CD4-positive, alpha-beta T cell (primary cell): Measurements from ENCODE around the gene CCDC194. TPM values are rescaled to one million over a fixed set of nuclear protein-coding genes. Genes with fewer than 3 reads are reported as not detected.
A peak's percentile ranks its signal among the peaks of the same experiment; 100 is the strongest.

Source experiments
- ATAC-seq: fragments of 200-7000 bp; cut with Tn5 transposase; one replicate; pipeline ENCODE4 v1.10.0; 2022; ENCODE audit warnings: mild to moderate bottlenecking; ENCODE audit not compliant: poor library complexity
- CTCF ChIA-PET: fragments of 350-600 bp; sonication (Branson Sonifier 250); formaldehyde crosslinking; loops from one replicate; lab custom pipeline; 2021; ENCODE audit warnings: antibody characterized with exemption, inconsistent platforms; lab: Charles Lee
- POLR2A ChIA-PET: fragments of 350-600 bp; sonication (Branson Sonifier 250); formaldehyde crosslinking; loops from one replicate; lab custom pipeline; 2021; ENCODE audit warnings: antibody characterized with exemption, inconsistent platforms; lab: Charles Lee
- DNase-seq, 14 experiments: peaks; one replicate each; pipeline ENCODE4 v3.0.0-alpha.2; 2013 to 2020; ENCODE audit warnings: mixed read lengths in 2 of 14
- H3K27ac ChIP-seq, 2 donors: one replicate each; pipeline versions ENCODE4 v1.5.1 to v1.7.0; 2013; ENCODE audit warnings: low read length in 2 of 2, low read depth in 1 of 2, mild to moderate bottlenecking in 1 of 2
- H3K27me3 ChIP-seq, 2 experiments: 1 replicate in 1 of 2; 2 replicates in 1 of 2; pipeline versions ENCODE4 v1.6.1 to v1.7.0; 2013; ENCODE audit warnings: low read length in 2 of 2, control low read depth in 1 of 2, mild to moderate bottlenecking in 1 of 2, moderate library complexity in 1 of 2; ENCODE audit not compliant: insufficient read depth in 2 of 2, control insufficient read depth in 1 of 2
- H3K36me3 ChIP-seq: one replicate; pipeline ENCODE4 v1.6.1; 2013; ENCODE audit warnings: low read length, control low read depth; ENCODE audit not compliant: insufficient read depth
- H3K4me1 ChIP-seq: one replicate; pipeline ENCODE4 v1.6.1; 2013; ENCODE audit warnings: low read length, control low read depth; ENCODE audit not compliant: insufficient read depth
- H3K4me3 ChIP-seq: one replicate; pipeline ENCODE4 v1.5.1; 2013; ENCODE audit warnings: mild to moderate bottlenecking, low read length, moderate library complexity
- H3K9me3 ChIP-seq, 2 experiments: 1 replicate in 1 of 2; 2 replicates in 1 of 2; pipeline versions ENCODE4 v1.6.1 to v1.7.0; 2013; ENCODE audit warnings: low read length in 2 of 2, mild to moderate bottlenecking in 2 of 2, control low read depth in 1 of 2, moderate library complexity in 1 of 2; ENCODE audit not compliant: control insufficient read depth in 1 of 2, insufficient read depth in 1 of 2
- H3K27ac Mint-ChIP-seq: one replicate; pipeline ENCODE4 v1.8.0; 2020; ENCODE audit warnings: mixed read lengths
- H3K27me3 Mint-ChIP-seq: one replicate; pipeline ENCODE4 v1.8.0; 2021; ENCODE audit warnings: mixed read lengths
- H3K36me3 Mint-ChIP-seq: one replicate; pipeline ENCODE4 v1.8.0; 2021; ENCODE audit warnings: low read depth, mixed read lengths
- H3K4me1 Mint-ChIP-seq: one replicate; pipeline ENCODE4 v1.8.0; 2021; ENCODE audit warnings: low read depth, mixed read lengths
- H3K4me3 Mint-ChIP-seq: one replicate; pipeline ENCODE4 v1.8.0; 2020; ENCODE audit warnings: mild to moderate bottlenecking, mixed read lengths
- H3K9me3 Mint-ChIP-seq: one replicate; pipeline ENCODE4 v1.8.0; 2020; ENCODE audit warnings: mixed read lengths
- CTCF ChIP-seq: fragments of 200-600 bp; IDR thresholded peaks from one replicate; pipeline ENCODE4 v1.8.0; 2022; ENCODE audit warnings: antibody characterized with exemption, mild to moderate bottlenecking
- intact Hi-C, 2 experiments: fragments of 100-400 bp; cut with DNase I in 1 of 2; cut with micrococcal nuclease in 1 of 2; formaldehyde crosslinking; loops; one replicate each; pipeline versions ENCODE4 v1.15.1 to v1.9.0; 2023 to 2025; cut with DNase I, micrococcal nuclease
- total RNA-seq, 174 experiments: library from RNA in 2 of 174; stranded (reverse) in 2 of 174; gene quantifications; one replicate each; pipeline ENCODE4 v1.2.3 and lab custom pipeline; 2021 to 2026

CCDC194 gene
- total RNA-seq, 2 experiments from 2014 or later = not detected

- peak overlapping the region; percentile 80 for H3K27ac Mint-ChIP-seq
- no peaks in the 10 kb centered on the region for H3K9me3 ChIP-seq
- DNase-seq (peak in 1 of 14 experiments; percentile 7), ATAC-seq (no peak)
- H3K4me1 Mint-ChIP-seq = peaks cover 19% of the 10 kb centered on the region
- no peaks in the 10 kb centered on the region for H3K27me3 ChIP-seq
- CTCF ChIA-PET = interaction anchor here (0.6 to 2.8 kb wide), 5 partner anchors 14 to 77 kb away, joined by 3 to 8 read pairs (median 8); partner anchors contain the start of gene BST2
- no peak for TF ChIP-seq CTCF
- H3K9me3 Mint-ChIP-seq = no peaks in the 10 kb centered on the region
- H3K4me3 ChIP-seq = peak overlapping the region; percentile 84
- no peaks in the 10 kb centered on the region for H3K27me3 Mint-ChIP-seq
- H3K4me3 Mint-ChIP-seq = peak overlapping the region; percentile 94
- H3K4me1 ChIP-seq = peaks cover 18% of the 10 kb centered on the region
- POLR2A ChIA-PET = interaction anchor here (0.7 to 1.9 kb wide), 21 partner anchors 13 to 440 kb away, joined by 3 to 26 read pairs (median 5); partner anchors contain the start of genes ANO8, BABAM1, BST2 and DDA1
- peak overlapping the region in 1 of 2 donors; percentile 32 for H3K27ac ChIP-seq
- intact Hi-C loops = loop anchor here in 1 of 2 experiments (1.0 kb wide), 1 partner anchor 82 kb away; the partner anchor contains the start of gene GTPBP3
- H3K36me3 Mint-ChIP-seq = peaks cover 23% of the 10 kb centered on the region
- peaks cover 30% of the 10 kb centered on the region for H3K36me3 ChIP-seq
These were observed 25.2 kb upstream of the CCDC194 start for GRCh38 chr19:17419154-17419620.

- peaks cover 19% of the 10 kb centered on the region for H3K4me1 Mint-ChIP-seq
- no peaks in the 10 kb centered on the region for H3K27me3 Mint-ChIP-seq
- no peaks in the 10 kb centered on the region for H3K9me3 Mint-ChIP-seq
- no peak for DNase-seq
- H3K36me3 ChIP-seq = peaks cover 31% of the 10 kb centered on the region
- H3K4me3 Mint-ChIP-seq = peak overlapping the region; percentile 94
- peaks cover 23% of the 10 kb centered on the region for H3K36me3 Mint-ChIP-seq
- CTCF ChIA-PET = interaction anchor here (1.4 to 2.8 kb wide), 3 partner anchors 27 to 48 kb away, joined by 3 to 8 read pairs (median 8); no protein-coding TSS in a partner anchor
- intact Hi-C loops = loop anchor here in 1 of 2 experiments (1.0 kb wide), 1 partner anchor 81 kb away; the partner anchor contains the start of gene GTPBP3
- POLR2A ChIA-PET = interaction anchor here (0.7 to 1.9 kb wide), 7 partner anchors 13 to 301 kb away, joined by 3 to 26 read pairs (median 5); partner anchors contain the start of genes BST2, GTPBP3 and MAP1S
- no peaks in the 10 kb centered on the region for H3K27me3 ChIP-seq
- no peak for ATAC-seq
- H3K27ac ChIP-seq = no peak overlapping the region
- peak overlapping the region; percentile 80 for H3K27ac Mint-ChIP-seq
- no peak overlapping the region for H3K4me3 ChIP-seq
- peaks cover 18% of the 10 kb centered on the region for H3K4me1 ChIP-seq
- no peaks in the 10 kb centered on the region for H3K9me3 ChIP-seq
- TF ChIP-seq CTCF = no peak
These were observed 24.7 kb upstream of the CCDC194 start for GRCh38 chr19:17418710-17419109.

GRCh38 chr19:17415121-17415520 is 21.1 kb upstream of the CCDC194 start:
- H3K27me3 Mint-ChIP-seq = no peaks in the 10 kb centered on the region
- no peak overlapping the region for H3K27ac Mint-ChIP-seq
- intact Hi-C loops = no loop called here
- peaks cover 30% of the 10 kb centered on the region for H3K36me3 Mint-ChIP-seq
- DNase-seq (no peak), ATAC-seq (no peak)
- H3K9me3 Mint-ChIP-seq = no peaks in the 10 kb centered on the region
- ChIA-PET POLR2A (interaction anchor here (1.3 kb wide), 1 partner anchor 9 kb away, joined by 4 read pairs; no protein-coding TSS in a partner anchor), CTCF (no interaction called here)
- Histone ChIP-seq H3K27ac (no peak overlapping the region), H3K36me3 (peaks cover 43% of the 10 kb centered on the region), H3K27me3 (no peaks in the 10 kb centered on the region), H3K4me3 (no peak overlapping the region), H3K9me3 (no peaks in the 10 kb centered on the region), H3K4me1 (peaks cover 10% of the 10 kb centered on the region)
- TF ChIP-seq CTCF = no peak
- H3K4me1 Mint-ChIP-seq = peaks cover 9% of the 10 kb centered on the region
- no peak overlapping the region for H3K4me3 Mint-ChIP-seq
